SKM-1 treated with dmso at 0.1 percent for 144 hours (cell line): ENCODE results near the gene SLC6A4.
"Not testable (repeated sequence)": the region's sequence is repeated elsewhere in the genome, so short reads cannot be mapped to it uniquely, and the experiment has no call there.

ENCODE experiments used
- DNase-seq: peaks from one replicate; lab custom pipeline; 2025; ENCODE audit not compliant: unreplicated experiment; lab: John Stamatoyannopoulos, UW

Gene SLC6A4

GRCh38 chr17:30220414-30220813 is 15.1 kb downstream of the SLC6A4 start:
- DNase-seq: no peak

DNA sequence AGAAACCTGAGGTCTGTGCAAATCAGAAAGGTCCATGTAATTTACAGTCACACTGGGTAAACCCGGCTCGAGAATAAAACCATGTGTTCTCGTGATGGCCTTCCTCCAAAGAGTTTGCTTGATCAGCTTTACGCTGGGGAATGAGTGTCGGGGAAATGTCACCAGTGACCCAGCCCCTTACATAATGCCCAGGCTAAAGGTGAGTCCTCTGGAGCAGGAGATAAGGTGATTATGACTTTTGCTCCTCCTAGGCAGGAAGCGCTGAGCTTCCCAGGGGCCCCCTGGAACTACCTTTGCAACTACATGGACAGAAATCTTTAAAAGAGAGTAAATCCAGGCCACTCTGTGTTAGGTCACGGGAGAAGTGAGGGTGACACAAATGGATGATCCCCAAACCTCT is 15.7 kb downstream of the SLC6A4 start:
- no peak for DNase-seq

GRCh38 chr17:30219315-30219714 is 16.2 kb downstream of the SLC6A4 start:
- DNase-seq: no peak

GRCh38 chr17:30218799-30219198 is 16.7 kb downstream of the SLC6A4 start:
- no peak for DNase-seq

- no peak for DNase-seq
Measured at GRCh38 chr17:30217746-30218245, 17.7 kb downstream of the SLC6A4 start.

- no peak for DNase-seq
Measured at GRCh38 chr17:30217054-30217453, 18.4 kb downstream of the SLC6A4 start.

DNA sequence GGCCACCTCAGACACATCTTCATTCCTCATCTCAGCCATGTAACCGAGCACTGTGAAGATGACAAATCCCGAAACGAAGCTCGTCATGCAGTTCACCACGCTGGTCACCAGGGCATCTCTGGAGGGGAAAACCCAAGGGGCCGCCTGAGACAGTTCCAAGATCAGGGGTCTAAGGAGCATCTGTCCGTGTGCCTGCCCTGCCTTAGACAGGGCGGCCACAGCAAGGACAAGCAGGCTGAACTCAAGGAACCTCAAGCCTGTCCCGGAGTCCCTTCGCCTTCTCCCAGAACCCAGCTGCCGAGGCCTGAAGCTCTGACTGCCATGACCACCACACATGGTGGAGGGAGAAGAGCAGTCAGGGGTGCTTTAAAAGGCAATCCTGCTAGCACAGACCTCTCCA is 22.7 kb downstream of the SLC6A4 start:
- DNase-seq: no peak

DNA sequence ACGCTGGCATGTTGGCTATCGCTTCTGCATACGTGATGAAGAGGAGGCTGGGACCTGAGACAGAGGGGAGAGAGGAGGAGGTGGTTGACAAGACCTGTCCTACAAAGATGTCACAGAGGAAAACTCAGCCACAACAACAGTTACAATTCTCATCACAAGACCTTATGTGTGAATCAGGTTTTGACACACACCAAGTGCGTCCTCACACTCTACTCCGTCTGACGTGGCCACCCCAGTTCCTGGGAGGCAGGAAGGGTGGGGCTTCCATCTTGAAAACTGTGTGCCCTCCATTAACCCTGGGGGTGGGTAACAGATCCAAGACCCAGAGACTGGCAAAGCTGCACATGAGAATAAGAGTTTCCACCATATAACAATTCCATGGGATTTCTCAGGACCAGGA is 24.1 kb downstream of the SLC6A4 start:
- DNase-seq: no peak

- no peak for DNase-seq
Measured at GRCh38 chr17:30210901-30211300, 24.6 kb downstream of the SLC6A4 start.

- DNase-seq: no peak
Measured at GRCh38 chr17:30210366-30210765, 25.1 kb downstream of the SLC6A4 start.

DNA sequence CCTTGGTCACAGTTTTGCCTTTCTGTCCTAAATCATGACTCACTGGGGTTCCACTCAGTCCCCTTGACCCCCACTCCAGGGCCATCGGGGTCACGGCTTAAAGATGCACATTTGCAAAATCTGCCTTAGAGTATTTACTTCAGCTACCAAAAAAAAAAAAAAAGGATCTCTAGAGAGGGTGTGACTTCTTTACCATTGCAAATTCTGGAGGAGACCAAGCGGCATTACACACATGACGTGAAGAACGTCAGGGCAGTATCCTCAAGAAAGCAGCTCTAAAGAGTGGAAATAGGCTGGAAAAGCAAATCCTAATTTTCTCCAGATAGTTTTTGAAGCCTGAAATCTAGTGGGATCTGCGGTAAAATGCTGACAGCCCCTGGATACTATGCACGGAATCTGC is 25.6 kb downstream of the SLC6A4 start:
- no peak for DNase-seq

DNA sequence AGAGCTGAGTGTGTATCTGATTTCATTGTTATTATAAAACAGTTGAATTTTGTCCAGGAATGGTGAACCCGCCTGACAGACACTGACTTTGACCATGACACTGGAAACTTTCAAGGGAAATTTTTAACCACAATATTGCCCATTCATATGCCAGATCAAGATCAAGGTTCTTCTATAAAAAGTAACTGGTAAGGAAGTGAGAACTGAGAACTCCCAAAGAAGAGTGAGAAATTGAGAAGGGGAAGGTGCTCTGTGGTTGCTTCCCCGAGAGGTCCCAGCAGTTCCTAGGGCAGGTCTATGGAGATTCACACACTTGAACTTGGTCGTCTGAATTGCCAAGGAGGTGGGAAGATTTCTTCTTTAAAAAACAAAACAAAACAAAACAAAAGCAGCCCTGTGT is 27.3 kb downstream of the SLC6A4 start:
- no peak for DNase-seq

DNA sequence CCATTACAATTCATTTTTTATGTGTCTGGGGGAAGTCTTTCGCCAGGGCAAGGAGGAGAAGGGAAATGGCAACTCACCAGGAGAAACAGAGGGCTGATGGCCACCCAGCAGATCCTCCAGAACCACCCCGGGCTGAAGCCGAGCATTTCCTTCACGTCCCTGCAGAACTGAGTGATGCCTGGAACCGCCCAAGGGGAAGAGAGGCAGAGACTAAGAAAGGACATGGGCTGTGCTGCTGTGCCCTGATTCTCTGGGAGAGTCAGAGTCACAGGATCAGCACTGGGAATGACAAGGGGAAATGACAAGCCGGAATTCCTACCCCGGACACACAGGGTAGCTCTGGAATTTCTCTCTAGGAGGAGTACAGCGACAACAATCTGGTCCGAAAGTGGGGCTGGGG is 27.8 kb downstream of the SLC6A4 start:
- no peak for DNase-seq

DNA sequence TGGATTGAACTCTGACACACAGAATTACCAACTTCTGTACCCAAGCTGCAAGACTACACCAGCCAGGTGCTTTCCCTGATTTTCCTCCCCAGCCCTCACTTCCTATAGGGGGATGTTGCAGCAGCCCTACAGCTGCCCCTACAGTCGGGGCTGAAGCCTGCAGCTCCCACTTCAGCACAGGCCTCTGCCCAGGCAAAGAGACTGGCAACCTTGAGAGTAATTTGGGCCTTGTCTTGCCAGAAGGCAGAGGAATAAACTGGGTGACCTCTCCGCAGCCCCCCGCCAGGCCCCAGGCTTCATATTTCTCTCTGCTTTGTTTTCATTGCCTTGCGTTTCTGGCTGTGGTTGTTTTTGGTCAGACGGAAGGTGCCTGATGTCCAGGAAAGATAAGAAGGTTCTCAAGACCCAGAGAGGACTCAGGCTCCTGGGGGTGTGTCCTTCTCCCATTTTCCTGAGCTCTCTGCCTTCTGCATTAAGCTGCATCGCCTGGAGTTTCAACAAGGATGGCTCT is 32.0 kb downstream of the SLC6A4 start:
- no peak for DNase-seq

- not testable (repeated sequence) for DNase-seq
Measured at GRCh38 chr17:30200656-30201055, 34.8 kb downstream of the SLC6A4 start.

- no peak for DNase-seq
Measured at GRCh38 chr17:30200106-30200505, 35.4 kb downstream of the SLC6A4 start.

- DNase-seq: no peak
Measured at GRCh38 chr17:30199600-30199999, 35.9 kb downstream of the SLC6A4 start.

- no peak for DNase-seq
Measured at GRCh38 chr17:30197416-30197815, 38.1 kb downstream of the SLC6A4 start.

DNA sequence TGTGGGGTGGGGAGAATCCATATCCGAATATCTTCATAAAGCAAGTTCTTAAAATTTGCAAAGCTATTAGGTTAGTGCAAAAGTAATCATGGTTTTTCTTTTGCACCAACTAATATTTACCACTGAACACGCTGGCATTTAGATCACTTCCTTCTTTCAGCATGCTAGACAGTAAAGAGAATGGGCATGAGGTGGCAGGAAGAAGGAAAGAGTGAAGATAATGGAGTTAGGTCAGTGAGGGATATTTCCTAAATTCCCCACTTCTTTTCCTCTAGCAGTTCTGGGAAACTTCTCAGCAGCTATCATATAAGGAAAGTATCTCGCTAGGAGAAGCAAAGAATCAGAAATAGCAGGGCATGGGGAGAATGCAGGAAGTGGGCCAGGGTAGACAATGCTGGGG is 39.0 kb downstream of the SLC6A4 start:
- no peak for DNase-seq

DNA sequence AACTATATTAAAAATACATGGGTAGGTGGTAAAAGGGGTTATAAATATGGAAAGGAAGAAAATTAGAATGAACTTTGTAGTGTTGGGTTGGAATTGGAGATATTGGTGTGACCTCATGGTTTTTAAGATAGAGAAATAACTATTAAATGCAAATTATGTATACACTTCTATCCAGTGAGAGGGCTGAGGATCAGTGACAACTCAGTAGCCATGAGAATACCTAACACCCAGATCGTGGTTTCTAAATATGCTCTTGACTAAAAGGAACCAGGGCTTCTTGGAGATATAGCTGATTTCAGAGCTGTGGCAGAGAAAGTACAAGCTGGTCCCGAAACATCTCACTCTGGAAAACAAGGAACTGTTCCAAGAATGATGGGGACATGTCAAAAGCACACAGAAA is 44.4 kb downstream of the SLC6A4 start:
- no peak for DNase-seq

- DNase-seq: no peak
Measured at GRCh38 chr17:30188211-30188939, 47.1 kb downstream of the SLC6A4 start.

GRCh38 chr17:30187573-30187972 is 47.9 kb downstream of the SLC6A4 start:
- DNase-seq: no peak

GRCh38 chr17:30186761-30187160 is 48.7 kb downstream of the SLC6A4 start:
- no peak for DNase-seq
